Mammary epithelial cell (primary cell): ENCODE measurements around the gene RAB15.

ENCODE experiments used
- EZH2 ChIP-seq: IDR thresholded peaks from 2 replicates; pipeline ENCODE4 v1.6.1; 2012; ENCODE audit warnings: low read length, inconsistent platforms, borderline replicate concordance
- TF ChIP-seq, protein P1 (sequence below), 2 donors: IDR thresholded peaks in 1 of 2; conservative IDR thresholded peaks in 1 of 2; 2 replicates each; pipeline ENCODE4 v1.5.1; 2011 to 2012; ENCODE audit warnings: inconsistent platforms in 2 of 2, low read length in 2 of 2, mild to moderate bottlenecking in 2 of 2, control low read depth in 1 of 2, low read depth in 1 of 2; ENCODE audit not compliant: insufficient read depth in 1 of 2; ENCODE audit errors: extremely low read depth in 1 of 2

DNA sequence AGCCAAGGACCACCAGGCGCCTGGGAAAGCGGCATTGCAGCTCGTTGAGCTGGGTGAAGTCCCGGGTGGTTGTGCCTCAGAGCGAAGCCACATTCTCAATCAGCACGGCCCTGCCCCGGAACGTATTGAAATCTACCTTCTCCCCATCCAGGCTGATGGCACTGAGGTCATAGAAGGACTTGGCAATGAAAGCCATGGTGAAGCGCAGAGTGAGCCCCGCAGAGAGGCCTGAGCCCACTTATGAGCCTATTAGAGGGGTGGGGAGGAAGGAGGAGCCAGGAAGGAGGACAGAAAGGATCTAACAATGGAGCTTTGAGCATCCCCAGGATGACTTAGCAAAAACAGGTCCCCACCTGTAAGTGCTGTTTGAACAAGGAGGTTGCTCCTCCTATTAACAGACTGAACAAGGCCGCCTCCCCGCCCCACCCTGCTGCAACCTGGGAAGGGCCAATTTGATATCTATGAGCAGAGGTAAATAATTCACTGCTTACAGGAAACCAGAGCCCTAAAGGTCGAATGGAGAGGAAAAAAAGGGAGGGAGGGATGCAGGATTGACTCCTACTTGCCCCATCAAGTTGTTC is 29.5 kb downstream of the RAB15 start, which contains the start of gene GPX2:
- TF ChIP-seq, protein P1, sequence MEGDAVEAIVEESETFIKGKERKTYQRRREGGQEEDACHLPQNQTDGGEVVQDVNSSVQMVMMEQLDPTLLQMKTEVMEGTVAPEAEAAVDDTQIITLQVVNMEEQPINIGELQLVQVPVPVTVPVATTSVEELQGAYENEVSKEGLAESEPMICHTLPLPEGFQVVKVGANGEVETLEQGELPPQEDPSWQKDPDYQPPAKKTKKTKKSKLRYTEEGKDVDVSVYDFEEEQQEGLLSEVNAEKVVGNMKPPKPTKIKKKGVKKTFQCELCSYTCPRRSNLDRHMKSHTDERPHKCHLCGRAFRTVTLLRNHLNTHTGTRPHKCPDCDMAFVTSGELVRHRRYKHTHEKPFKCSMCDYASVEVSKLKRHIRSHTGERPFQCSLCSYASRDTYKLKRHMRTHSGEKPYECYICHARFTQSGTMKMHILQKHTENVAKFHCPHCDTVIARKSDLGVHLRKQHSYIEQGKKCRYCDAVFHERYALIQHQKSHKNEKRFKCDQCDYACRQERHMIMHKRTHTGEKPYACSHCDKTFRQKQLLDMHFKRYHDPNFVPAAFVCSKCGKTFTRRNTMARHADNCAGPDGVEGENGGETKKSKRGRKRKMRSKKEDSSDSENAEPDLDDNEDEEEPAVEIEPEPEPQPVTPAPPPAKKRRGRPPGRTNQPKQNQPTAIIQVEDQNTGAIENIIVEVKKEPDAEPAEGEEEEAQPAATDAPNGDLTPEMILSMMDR (conservative IDR thresholded peaks at IDR 0.05 in 1 of 2, IDR thresholded peaks at IDR 0.05 in 1 of 2; ENCODE audit: extremely low read depth in 1 of 2, insufficient read depth in 1 of 2, low read depth in 1 of 2, low read length in 2 of 2): no peak
- TF ChIP-seq EZH2: no peak
